GM10248 (cell line): ENCODE results near the gene KCNG1.

Source experiments
- CTCF ChIA-PET: fragments of 300-600 bp; sonication (Branson Sonifier 250); formaldehyde crosslinking; extraction: SDS; loops from one replicate; lab custom pipeline; 2021; ENCODE audit warnings: antibody characterized with exemption; lab: Yijun Ruan, JAX
- POLR2A ChIA-PET: fragments of 350-650 bp; sonication (Branson Sonifier 250); formaldehyde crosslinking; extraction: SDS; loops from one replicate; lab custom pipeline; 2020; ENCODE audit warnings: antibody characterized with exemption; lab: Yijun Ruan, JAX
- DNase-seq: peaks from one replicate; pipeline ENCODE4 v3.0.0; 2012; ENCODE audit errors: extremely low spot score
- TF ChIP-seq, protein P1 (sequence below): IDR thresholded peaks from 2 replicates; pipeline ENCODE4 v1.5.1; 2012; ENCODE audit warnings: mild to moderate bottlenecking, low read depth; ENCODE audit errors: extremely low read depth, missing control alignments, control extremely low read depth

Gene KCNG1

DNA sequence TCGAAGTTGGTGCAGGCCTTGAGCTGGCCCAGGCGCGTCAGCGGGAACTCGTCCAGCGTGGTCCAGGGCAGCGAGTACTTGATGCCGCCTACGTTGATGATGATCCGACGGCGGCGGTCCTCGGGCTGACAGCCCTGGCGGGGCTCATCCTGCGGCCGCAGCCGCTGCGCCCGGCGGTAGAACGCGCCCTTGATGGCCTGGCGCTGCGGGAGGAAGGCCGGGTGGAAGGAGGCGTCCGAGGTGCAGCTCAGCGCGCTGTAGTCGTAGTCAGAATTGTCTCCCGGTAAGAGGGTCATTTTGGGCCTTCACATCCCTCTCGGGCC lies 12.9 kb downstream of the KCNG1 start:
- POLR2A ChIA-PET, result no interaction called here
- DNase-seq, result no peak
- CTCF ChIA-PET, result no interaction called here
- TF ChIP-seq, protein P1, sequence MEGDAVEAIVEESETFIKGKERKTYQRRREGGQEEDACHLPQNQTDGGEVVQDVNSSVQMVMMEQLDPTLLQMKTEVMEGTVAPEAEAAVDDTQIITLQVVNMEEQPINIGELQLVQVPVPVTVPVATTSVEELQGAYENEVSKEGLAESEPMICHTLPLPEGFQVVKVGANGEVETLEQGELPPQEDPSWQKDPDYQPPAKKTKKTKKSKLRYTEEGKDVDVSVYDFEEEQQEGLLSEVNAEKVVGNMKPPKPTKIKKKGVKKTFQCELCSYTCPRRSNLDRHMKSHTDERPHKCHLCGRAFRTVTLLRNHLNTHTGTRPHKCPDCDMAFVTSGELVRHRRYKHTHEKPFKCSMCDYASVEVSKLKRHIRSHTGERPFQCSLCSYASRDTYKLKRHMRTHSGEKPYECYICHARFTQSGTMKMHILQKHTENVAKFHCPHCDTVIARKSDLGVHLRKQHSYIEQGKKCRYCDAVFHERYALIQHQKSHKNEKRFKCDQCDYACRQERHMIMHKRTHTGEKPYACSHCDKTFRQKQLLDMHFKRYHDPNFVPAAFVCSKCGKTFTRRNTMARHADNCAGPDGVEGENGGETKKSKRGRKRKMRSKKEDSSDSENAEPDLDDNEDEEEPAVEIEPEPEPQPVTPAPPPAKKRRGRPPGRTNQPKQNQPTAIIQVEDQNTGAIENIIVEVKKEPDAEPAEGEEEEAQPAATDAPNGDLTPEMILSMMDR, result no peak

DNA sequence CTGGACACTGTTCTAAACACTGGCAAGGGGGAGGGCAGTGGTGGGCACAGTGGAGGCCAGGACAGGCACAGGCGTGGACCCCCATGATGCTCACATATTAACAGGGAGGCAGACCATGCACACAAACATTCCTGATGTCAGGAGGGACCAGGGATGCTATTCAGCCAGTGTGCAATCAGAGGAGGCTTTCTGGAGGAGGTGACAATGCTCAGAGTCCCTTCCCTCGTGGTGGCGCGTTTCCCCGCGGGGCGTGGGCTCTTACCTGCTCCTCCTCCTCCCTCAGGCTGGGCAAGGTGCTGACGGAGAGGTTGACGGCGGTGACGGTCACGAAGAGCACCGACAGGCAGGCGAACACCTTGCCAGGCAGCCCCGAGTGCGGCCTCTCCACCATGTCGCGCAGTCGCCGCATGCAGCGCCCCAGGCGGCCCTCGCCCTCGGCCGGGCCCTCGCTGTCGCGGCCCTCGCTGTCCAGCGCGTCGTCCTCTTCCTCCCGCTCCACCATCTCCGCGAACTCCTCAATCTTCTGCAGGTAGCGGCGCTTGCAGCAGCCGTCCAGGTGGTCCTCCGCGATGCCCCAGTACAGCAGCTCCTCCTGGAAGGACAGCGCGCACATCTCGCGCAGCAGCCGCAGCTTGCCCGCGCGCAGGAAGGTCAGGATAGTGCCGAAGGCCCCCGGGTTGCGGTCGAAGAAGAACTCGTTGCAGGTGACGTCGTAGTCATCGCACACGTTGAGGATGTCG lies 13.4 kb downstream of the KCNG1 start:
- CTCF ChIA-PET, result no interaction called here
- TF ChIP-seq, protein P1, result no peak

DNA sequence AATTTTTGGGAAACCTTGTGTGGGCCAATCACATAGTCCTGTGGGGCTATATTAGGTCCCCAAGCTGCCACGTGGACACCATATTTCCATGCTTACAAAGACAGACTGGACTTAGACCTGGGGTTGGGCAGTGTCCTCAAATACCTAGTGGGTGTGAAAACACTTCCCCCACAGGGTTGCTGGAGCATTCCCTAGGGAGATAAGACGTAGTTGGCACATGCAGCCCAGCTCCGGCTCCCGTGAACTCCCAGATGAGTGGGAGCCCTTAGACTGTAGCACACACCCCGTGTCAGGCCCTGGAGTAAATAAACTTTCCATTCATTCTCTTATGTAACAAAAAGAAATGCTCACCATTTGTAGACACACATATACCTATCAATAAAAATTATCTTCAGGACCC lies 14.2 kb downstream of the KCNG1 start:
- CTCF ChIA-PET, result interaction anchor here (0.7 kb wide), 1 partner anchor 21 kb away, joined by 3 read pairs; no protein-coding TSS in a partner anchor
- TF ChIP-seq, protein P1, result no peak
- DNase-seq, result no peak
- POLR2A ChIA-PET, result no interaction called here

More for the DNA sequence above, 13.4 kb downstream of the KCNG1 start:
- POLR2A ChIA-PET, result no interaction called here
- no peak for DNase-seq

DNA sequence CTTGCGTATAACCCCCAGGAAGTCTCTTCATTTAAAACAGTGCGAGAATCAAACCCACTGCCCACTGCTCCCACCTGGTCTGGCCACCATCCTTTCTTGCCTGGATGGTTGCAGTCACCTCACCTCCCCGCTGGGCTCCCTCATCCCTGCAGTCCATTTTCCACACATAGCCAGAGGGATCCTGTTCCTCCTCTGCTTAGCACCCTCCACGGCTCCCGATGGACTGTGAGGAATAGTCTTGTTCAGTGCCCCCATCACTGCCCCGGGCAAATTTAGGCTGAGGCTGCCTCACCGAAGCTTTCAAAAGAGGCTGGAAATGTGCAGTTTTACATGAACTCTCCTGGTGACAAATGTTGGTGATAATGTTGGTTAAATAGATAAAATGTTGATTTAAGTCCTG lies 17.7 kb downstream of the KCNG1 start:
- TF ChIP-seq, protein P1, result no peak
- CTCF ChIA-PET, result interaction anchor here (0.7 to 1.2 kb wide), 3 partner anchors 17 to 33 kb away, joined by 3 read pairs; no protein-coding TSS in a partner anchor
- POLR2A ChIA-PET, result no interaction called here
- DNase-seq, result no peak

DNA sequence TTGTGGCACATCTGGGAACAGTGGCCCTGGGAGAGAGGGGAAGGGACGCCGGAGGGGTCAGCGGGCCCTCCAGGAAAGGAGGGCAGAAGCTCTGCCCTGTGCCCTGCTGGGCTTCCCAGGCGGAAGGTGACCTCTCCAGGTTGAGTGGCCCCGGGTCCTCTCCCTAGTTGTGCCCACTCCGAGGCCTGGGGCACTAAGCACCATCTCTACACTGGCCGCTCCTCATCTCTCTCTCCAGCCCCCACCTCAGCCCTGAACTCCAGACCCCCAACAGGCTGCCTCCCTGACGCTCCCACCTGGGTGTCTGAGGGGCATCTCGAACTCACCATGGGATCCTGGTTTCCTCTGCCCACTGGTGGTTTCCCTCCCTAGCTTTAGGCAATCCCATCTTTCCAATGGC lies 18.1 kb downstream of the KCNG1 start:
- DNase-seq, result no peak
- ChIA-PET CTCF (no interaction called here), POLR2A (no interaction called here)
- TF ChIP-seq, protein P1, result no peak

DNA sequence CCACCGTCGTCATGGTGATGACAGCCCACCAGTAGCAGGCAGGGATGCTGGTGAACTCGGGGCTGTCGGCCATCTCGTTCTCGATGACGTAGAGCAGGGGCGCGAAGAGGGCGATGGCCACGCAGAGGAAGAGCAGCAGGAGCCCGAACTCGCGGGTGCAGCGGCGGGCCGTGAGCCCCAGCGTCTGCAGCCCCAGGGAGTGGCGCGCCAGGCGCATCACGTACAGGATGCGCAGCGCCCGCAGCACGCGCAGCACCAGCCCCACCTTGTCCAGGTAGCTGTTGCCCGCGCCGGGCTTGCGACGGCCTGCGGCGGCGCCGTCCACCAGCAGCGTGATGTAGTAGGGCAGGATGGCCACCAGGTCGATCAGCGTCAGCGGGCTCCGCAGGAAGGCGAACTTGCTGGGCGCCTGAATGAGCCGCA lies 18.6 kb downstream of the KCNG1 start:
- ChIA-PET POLR2A (no interaction called here), CTCF (interaction anchor here (1.4 kb wide), 1 partner anchor 17 kb away, joined by 3 read pairs; no protein-coding TSS in a partner anchor)
- TF ChIP-seq, protein P1, result no peak
- DNase-seq, result no peak
